H1 (cell line): ENCODE measurements around the gene OR10A7.

ENCODE experiments used
- CEBPB ChIP-seq: IDR thresholded peaks from 2 replicates; pipeline ENCODE4 v1.6.1; 2012; ENCODE audit warnings: low read depth, low read length
- CHD2 ChIP-seq: IDR thresholded peaks from 2 replicates; pipeline ENCODE4 v1.6.1; 2012; ENCODE audit warnings: low read length, improper control_type of control experiment
- CTCF ChIP-seq, 3 experiments: IDR thresholded peaks; 1 replicate in 2 of 3; 2 replicates in 1 of 3; pipeline versions ENCODE4 v1.5.1 to v1.6.1; 2011; ENCODE audit warnings: low read length in 3 of 3, mild to moderate bottlenecking in 3 of 3, inconsistent platforms in 2 of 3, low read depth in 1 of 3, moderate library complexity in 1 of 3; ENCODE audit not compliant: insufficient read depth in 1 of 3; ENCODE audit errors: control extremely low read depth in 1 of 3
- EGR1 ChIP-seq: IDR thresholded peaks from 2 replicates; pipeline ENCODE4 v1.6.1; 2011; ENCODE audit warnings: low read depth, low read length, borderline replicate concordance
- EZH2 ChIP-seq: fragments of 200-600 bp; sonication (generic); IDR thresholded peaks from 2 replicates; pipeline ENCODE4 v1.7.1; 2012; ENCODE audit warnings: low read depth, mild to moderate bottlenecking, moderate library complexity, low read length, inconsistent platforms; ENCODE audit not compliant: severe bottlenecking
- POLR2A ChIP-seq, 2 experiments: IDR thresholded peaks; 1 replicate in 1 of 2; 2 replicates in 1 of 2; pipeline ENCODE4 v1.6.1; 2011; ENCODE audit warnings: low read depth in 2 of 2, low read length in 2 of 2, mild to moderate bottlenecking in 2 of 2; ENCODE audit errors: control extremely low read depth in 1 of 2
- SIN3A ChIP-seq, 2 experiments: IDR thresholded peaks in 1 of 2; conservative IDR thresholded peaks in 1 of 2; 2 replicates each; pipeline ENCODE4 v1.6.1; 2011 to 2012; ENCODE audit warnings: low read length in 2 of 2, improper control_type of control experiment in 1 of 2, low read depth in 1 of 2, mild to moderate bottlenecking in 1 of 2
- USF2 ChIP-seq: IDR thresholded peaks from 2 replicates; pipeline ENCODE4 v1.6.1; 2011; ENCODE audit warnings: low read length, improper control_type of control experiment

DNA sequence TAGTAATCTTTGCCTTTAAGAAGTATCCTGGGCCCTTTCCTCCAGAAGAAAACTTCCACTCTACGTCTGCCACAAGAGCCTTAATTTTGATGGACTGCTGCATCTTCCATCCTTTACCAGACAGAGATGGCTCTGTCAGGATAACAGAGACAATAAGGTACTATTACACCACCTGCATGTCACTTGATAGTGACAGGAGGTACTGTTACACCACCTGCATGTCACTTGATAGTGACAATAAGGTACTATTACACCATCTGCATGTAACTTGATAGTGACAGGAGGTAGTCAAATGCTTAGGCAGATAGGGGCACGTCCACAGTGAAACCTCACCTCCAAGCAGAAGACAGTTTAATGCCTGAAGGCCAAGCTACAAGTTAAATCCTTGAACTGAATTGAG lies 37.5 kb downstream of the OR10A7 start:
- TF ChIP-seq EZH2 (no peak), USF2 (no peak), POLR2A (IDR thresholded peaks at IDR 0.05; ENCODE audit: control extremely low read depth in 1 of 2, low read depth in 2 of 2, low read length in 2 of 2) (no peak), EGR1 (no peak), CEBPB (no peak), CTCF (IDR thresholded peaks at IDR 0.05; ENCODE audit: control extremely low read depth in 1 of 3, insufficient read depth in 1 of 3, low read depth in 1 of 3, low read length in 3 of 3) (no peak), SIN3A (conservative IDR thresholded peaks at IDR 0.05 in 1 of 2, IDR thresholded peaks at IDR 0.05 in 1 of 2; ENCODE audit: low read depth in 1 of 2, low read length in 2 of 2) (no peak), CHD2 (no peak)
